ENCODE results near the gene PATJ. TPM values are rescaled to one million over a fixed set of nuclear protein-coding genes. Genes with fewer than 3 reads are reported as not detected.

Gene PATJ
- total RNA-seq, 1 experiment from 2014 or later, result 48.8 TPM

DNA sequence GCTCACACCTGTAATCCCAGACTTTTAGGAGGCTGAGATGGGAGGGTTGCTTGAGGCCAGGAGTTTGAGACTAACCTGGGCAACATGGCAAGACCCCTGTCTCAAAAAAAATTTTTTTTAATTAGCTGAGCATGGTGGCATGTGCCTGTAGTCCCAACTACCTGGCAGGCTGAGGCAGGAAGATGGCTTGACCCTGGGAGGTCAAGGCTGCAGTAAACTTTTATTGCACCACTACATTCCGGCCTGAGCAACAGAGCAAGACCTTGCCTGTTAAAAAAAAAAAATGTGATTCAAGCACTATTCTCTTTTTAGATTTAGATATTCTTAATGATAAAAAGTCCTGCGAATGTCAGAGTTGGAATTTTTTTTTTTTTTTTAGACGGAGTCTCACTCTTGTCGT is 349.8 kb downstream of the PATJ start:
- Histone ChIP-seq H3K9me3 (ENCODE audit: control insufficient read depth in 1 of 2, insufficient read depth in 1 of 2, low read depth in 1 of 2, low read length in 2 of 2) (no peaks in the 10 kb centered on the region), H3K27ac (ENCODE audit: low read depth, low read length) (no peak overlapping the region), H2AFZ (ENCODE audit: low read depth, low read length, poor library complexity, severe bottlenecking) (no peak overlapping the region), H3K27me3 (ENCODE audit: insufficient read depth, low read length) (no peaks in the 10 kb centered on the region), H3K36me3 (ENCODE audit: control insufficient read depth in 1 of 2, insufficient read depth in 2 of 2, low read length in 2 of 2) (0 out of 4 replicates have a peak, but pooled peaks cover 0 to 2% of the 10 kb centered on the region in 2 experiments), H3K79me2 (ENCODE audit: insufficient read depth, low read length) (no peaks in the 10 kb centered on the region), H3K4me3 (replicated peaks in 1 of 2; ENCODE audit: low read depth in 1 of 2, low read length in 2 of 2) (no peak overlapping the region), H3K9me2 (ENCODE audit: insufficient read depth) (no peaks in the 10 kb centered on the region), H3K4me1 (ENCODE audit: control insufficient read depth in 1 of 2, insufficient read depth in 2 of 2, low read length in 2 of 2) (peaks cover 0 to 3% of the 10 kb centered on the region in 2 experiments; a peak in 2 of 4 replicates), H3K4me2 (ENCODE audit: low read length) (no peak overlapping the region), H4K20me1 (ENCODE audit: insufficient read depth) (no peaks in the 10 kb centered on the region; the same call in 1 of the 2 replicates), H3K9ac (ENCODE audit: low read length) (no peak overlapping the region)
- ChIA-PET RAD21 (ENCODE audit: low non-redundant PET in 1 of 2, low total read pairs in 2 of 2, uncharacterized antibody in 2 of 2, unreplicated experiment in 2 of 2) (no interaction called here), CTCF (no interaction called here), POLR2A (no interaction called here)
- TF ChIP-seq CBX3 (IDR thresholded peaks at IDR 0.05; ENCODE audit: low read depth) (no peak), ZFX (IDR thresholded peaks at IDR 0.05) (no peak), EGR1 (IDR thresholded peaks at IDR 0.05; ENCODE audit: low read depth) (no peak), ELF1 (IDR thresholded peaks at IDR 0.05; ENCODE audit: borderline replicate concordance, low read depth) (no peak), FOSL1 (IDR thresholded peaks at IDR 0.05; ENCODE audit: low read depth) (no peak), POLR2AphosphoS5 (IDR thresholded peaks at IDR 0.05; ENCODE audit: low read depth, low read length) (no peak), SIN3A (IDR thresholded peaks at IDR 0.05; ENCODE audit: low read depth) (no peak), TCF7L2 (IDR thresholded peaks at IDR 0.05; ENCODE audit: borderline replicate concordance, extremely low read depth, insufficient read depth, insufficient read length) (no peak), CEBPB (IDR thresholded peaks at IDR 0.05; ENCODE audit: low read depth) (no peak), EZH2phosphoT487 (IDR thresholded peaks at IDR 0.05; ENCODE audit: borderline replicate concordance) (no peak), POLR2A (IDR thresholded peaks at IDR 0.05; ENCODE audit: borderline replicate concordance, extremely low read depth, insufficient read depth, insufficient read length) (no peak), SP1 (IDR thresholded peaks at IDR 0.05; ENCODE audit: low read depth) (no peak), YY1 (IDR thresholded peaks at IDR 0.05; ENCODE audit: extremely low read depth, insufficient replicate concordance, low read depth, low read length) (no peak), ZNF274 (IDR thresholded peaks at IDR 0.05; ENCODE audit: low read depth, low read length) (no peak), RAD21 (IDR thresholded peaks at IDR 0.05; ENCODE audit: low read depth) (no peak), SRF (IDR thresholded peaks at IDR 0.05; ENCODE audit: low read depth) (no peak), JUND (IDR thresholded peaks at IDR 0.05) (no peak)
- TF ChIP-seq, protein P1, sequence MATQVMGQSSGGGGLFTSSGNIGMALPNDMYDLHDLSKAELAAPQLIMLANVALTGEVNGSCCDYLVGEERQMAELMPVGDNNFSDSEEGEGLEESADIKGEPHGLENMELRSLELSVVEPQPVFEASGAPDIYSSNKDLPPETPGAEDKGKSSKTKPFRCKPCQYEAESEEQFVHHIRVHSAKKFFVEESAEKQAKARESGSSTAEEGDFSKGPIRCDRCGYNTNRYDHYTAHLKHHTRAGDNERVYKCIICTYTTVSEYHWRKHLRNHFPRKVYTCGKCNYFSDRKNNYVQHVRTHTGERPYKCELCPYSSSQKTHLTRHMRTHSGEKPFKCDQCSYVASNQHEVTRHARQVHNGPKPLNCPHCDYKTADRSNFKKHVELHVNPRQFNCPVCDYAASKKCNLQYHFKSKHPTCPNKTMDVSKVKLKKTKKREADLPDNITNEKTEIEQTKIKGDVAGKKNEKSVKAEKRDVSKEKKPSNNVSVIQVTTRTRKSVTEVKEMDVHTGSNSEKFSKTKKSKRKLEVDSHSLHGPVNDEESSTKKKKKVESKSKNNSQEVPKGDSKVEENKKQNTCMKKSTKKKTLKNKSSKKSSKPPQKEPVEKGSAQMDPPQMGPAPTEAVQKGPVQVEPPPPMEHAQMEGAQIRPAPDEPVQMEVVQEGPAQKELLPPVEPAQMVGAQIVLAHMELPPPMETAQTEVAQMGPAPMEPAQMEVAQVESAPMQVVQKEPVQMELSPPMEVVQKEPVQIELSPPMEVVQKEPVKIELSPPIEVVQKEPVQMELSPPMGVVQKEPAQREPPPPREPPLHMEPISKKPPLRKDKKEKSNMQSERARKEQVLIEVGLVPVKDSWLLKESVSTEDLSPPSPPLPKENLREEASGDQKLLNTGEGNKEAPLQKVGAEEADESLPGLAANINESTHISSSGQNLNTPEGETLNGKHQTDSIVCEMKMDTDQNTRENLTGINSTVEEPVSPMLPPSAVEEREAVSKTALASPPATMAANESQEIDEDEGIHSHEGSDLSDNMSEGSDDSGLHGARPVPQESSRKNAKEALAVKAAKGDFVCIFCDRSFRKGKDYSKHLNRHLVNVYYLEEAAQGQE (IDR thresholded peaks at IDR 0.05; ENCODE audit: low read depth), result no peak
- TF ChIP-seq, protein P2, sequence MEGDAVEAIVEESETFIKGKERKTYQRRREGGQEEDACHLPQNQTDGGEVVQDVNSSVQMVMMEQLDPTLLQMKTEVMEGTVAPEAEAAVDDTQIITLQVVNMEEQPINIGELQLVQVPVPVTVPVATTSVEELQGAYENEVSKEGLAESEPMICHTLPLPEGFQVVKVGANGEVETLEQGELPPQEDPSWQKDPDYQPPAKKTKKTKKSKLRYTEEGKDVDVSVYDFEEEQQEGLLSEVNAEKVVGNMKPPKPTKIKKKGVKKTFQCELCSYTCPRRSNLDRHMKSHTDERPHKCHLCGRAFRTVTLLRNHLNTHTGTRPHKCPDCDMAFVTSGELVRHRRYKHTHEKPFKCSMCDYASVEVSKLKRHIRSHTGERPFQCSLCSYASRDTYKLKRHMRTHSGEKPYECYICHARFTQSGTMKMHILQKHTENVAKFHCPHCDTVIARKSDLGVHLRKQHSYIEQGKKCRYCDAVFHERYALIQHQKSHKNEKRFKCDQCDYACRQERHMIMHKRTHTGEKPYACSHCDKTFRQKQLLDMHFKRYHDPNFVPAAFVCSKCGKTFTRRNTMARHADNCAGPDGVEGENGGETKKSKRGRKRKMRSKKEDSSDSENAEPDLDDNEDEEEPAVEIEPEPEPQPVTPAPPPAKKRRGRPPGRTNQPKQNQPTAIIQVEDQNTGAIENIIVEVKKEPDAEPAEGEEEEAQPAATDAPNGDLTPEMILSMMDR (IDR thresholded peaks at IDR 0.05 in 2 of 3, conservative IDR thresholded peaks at IDR 0.05 in 1 of 3; ENCODE audit: borderline replicate concordance in 1 of 3, insufficient read depth in 1 of 3, low read depth in 2 of 3, low read length in 2 of 3), result no peak
- TF ChIP-seq, protein P3, sequence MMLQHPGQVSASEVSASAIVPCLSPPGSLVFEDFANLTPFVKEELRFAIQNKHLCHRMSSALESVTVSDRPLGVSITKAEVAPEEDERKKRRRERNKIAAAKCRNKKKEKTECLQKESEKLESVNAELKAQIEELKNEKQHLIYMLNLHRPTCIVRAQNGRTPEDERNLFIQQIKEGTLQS (IDR thresholded peaks at IDR 0.05), result no peak
- DNase-seq (ENCODE audit: low read depth, low spot score), result no peak
- intact Hi-C loops (cut with micrococcal nuclease), result no loop called here
- BruUV-seq (replicated peaks), result no TSS peak
- no peak for ATAC-seq
